ENCODE measurements around the gene COQ2. TPM values are rescaled to one million over a fixed set of nuclear protein-coding genes. Genes with fewer than 3 reads are reported as not detected.

Gene COQ2
- total RNA-seq, 2 experiments from 2014 or later = 20.3 to 20.7 TPM

GRCh38 chr4:83261307-83261706 is 23.3 kb downstream of the COQ2 start:
- Mint-ChIP-seq H3K27ac (no peak overlapping the region), H3K36me3 (ENCODE audit: low read depth) (peaks cover 36% of the 10 kb centered on the region), H3K4me1 (peaks cover 5% of the 10 kb centered on the region), H3K4me3 (no peak overlapping the region), H3K27me3 (no peaks in the 10 kb centered on the region), H3K9me3 (no peaks in the 10 kb centered on the region)
- ChIA-PET CTCF (interaction anchor here (1.0 to 4.7 kb wide), 19 partner anchors 8 to 226 kb away, joined by 4 to 56 read pairs (median 6); partner anchors contain the start of genes COPS4, COQ2 and PLAC8), POLR2A (no interaction called here)
- DNase-seq = no peak

DNA sequence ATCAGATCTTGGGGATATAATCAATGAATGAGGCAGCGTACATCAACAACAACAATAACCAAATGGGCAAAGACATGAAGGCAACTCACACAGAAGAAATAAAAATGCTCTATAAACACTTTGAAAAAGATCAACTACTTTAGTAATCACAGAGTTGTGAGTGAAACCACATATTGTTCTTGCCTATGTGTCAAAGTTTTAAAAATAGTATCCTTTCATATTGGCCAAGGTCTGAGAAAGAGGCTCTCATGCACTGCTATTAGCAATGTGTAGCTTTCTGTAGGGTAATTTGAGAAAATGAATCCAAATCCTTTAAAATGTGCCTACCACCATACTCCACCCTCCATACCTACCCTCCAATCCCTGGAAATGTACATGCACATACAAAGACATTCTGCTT is 25.0 kb downstream of the COQ2 start:
- Mint-ChIP-seq H3K27ac (no peak overlapping the region), H3K4me1 (peaks cover 5% of the 10 kb centered on the region), H3K9me3 (no peaks in the 10 kb centered on the region), H3K36me3 (ENCODE audit: low read depth) (peaks cover 33% of the 10 kb centered on the region), H3K27me3 (no peaks in the 10 kb centered on the region), H3K4me3 (no peak overlapping the region)
- DNase-seq = no peak
- CTCF ChIA-PET = interaction anchor here (0.8 to 4.7 kb wide), 11 partner anchors 9 to 538 kb away, joined by 3 to 56 read pairs (median 9); partner anchors contain the start of genes COQ2 and PLAC8
- POLR2A ChIA-PET = no interaction called here

DNA sequence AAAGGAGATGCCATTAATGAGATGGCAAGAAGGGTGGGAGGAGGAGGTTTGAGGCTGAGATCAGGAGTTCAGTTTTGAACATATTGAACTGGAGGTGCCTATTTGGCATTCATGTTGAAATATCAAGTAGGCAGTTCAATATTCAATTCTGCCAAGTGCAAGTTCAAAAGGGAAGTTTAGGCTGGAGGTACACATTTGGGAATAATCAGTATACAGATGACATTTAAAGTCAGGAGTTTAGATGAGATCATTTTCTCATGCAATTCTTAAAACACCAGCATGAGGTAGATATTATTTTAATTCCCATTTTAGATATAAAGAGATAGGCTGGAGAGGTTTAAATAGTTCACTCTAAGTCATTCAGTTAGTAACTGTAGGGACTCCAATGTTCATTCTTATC is 26.1 kb downstream of the COQ2 start:
- DNase-seq = no peak
- H3K36me3 Mint-ChIP-seq (ENCODE audit: low read depth) = peaks cover 30% of the 10 kb centered on the region
- peaks cover 5% of the 10 kb centered on the region for H3K4me1 Mint-ChIP-seq
- ChIA-PET POLR2A (no interaction called here), CTCF (interaction anchor here (4.7 kb wide), 1 partner anchor 183 kb away, joined by 56 read pairs; no protein-coding TSS in a partner anchor)
- no peak overlapping the region for H3K4me3 Mint-ChIP-seq
- H3K27ac Mint-ChIP-seq = no peak overlapping the region
- no peaks in the 10 kb centered on the region for H3K27me3 Mint-ChIP-seq
- H3K9me3 Mint-ChIP-seq = no peaks in the 10 kb centered on the region

DNA sequence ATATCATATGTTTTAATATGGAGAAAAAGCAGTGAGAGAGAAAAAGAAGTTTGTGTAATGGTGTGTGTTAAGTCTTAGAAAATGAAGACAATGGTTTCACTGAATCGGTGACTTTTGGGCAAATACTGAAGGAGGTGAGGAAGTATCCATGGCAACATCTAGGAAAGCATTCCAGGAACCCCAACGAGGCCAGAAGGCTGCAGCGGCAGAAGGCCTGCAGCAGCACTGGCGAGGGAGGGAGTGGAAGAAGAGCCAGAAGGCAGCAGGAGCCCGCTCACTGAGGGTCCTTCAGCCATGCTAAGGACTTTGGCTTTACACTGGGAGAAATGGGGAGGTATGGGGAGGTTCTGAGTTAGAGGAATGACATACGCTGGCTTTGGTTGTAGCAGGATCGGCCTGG is 26.8 kb downstream of the COQ2 start:
- POLR2A ChIA-PET = no interaction called here
- Mint-ChIP-seq H3K27ac (no peak overlapping the region), H3K9me3 (no peaks in the 10 kb centered on the region), H3K36me3 (ENCODE audit: low read depth) (peaks cover 25% of the 10 kb centered on the region), H3K4me3 (no peak overlapping the region), H3K27me3 (peaks cover 3% of the 10 kb centered on the region), H3K4me1 (peaks cover 10% of the 10 kb centered on the region)
- no peak for DNase-seq
- CTCF ChIA-PET = interaction anchor here (0.6 kb wide), 1 partner anchor 241 kb away, joined by 3 read pairs; no protein-coding TSS in a partner anchor

DNA sequence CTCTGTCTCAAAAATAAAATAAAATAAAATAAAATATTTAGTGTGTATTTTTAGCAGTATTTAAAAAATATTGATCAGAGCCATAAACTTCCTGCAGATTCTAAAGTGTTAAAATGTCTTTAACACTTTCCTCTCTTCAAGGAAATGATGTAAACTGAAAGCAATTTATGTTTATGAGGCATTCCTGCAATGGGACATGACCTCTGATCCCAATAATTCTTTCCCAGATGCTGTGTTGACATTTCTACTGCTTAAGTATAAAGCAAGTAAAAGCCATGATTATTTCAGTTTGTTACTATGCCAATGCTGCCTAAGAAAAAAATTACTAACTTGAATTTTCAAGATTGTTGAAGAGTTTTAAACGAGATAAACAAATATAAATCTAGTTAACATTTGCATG is 29.0 kb downstream of the COQ2 start:
- H3K27me3 Mint-ChIP-seq = peaks cover 16% of the 10 kb centered on the region

DNA sequence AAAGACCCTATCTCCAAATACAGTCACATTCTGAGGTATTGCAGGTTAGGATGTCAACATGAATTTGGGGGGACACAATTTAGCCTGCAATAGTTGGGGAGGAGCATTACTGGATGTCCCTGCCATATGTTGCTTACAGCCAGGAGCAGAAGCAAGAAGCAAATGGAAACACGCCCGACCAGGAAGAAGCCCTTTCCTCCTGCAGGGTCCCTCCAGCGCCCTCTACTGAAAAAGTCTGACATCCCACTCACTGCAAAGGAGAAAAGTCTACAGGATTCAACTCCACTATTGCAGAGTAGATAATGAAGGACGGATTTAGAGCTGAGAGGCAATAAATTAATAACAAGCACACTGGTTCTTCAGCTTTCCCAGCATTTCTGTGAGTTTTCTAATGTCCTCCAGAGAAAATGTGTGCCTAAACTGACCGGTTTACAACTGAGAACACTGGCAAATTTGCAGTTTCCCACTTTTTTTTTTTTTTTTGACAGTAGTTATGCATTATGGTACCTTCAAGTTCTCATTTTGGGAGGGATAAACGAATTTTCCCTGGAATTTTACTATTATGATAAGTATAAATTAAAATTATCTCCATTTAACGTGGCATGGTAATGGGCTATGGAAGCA is 31.7 kb downstream of the COQ2 start:
- Mint-ChIP-seq H3K4me1 (peaks cover 21% of the 10 kb centered on the region), H3K27me3 (peaks cover 16% of the 10 kb centered on the region), H3K9me3 (no peaks in the 10 kb centered on the region), H3K36me3 (ENCODE audit: low read depth) (peaks cover 4% of the 10 kb centered on the region), H3K4me3 (no peak overlapping the region), H3K27ac (no peak overlapping the region)
- peak; percentile 77 for DNase-seq
- ChIA-PET CTCF (interaction anchor here (0.6 to 5.4 kb wide), 21 partner anchors 9 to 185 kb away, joined by 3 to 38 read pairs (median 5); partner anchors contain the start of genes COQ2 and PLAC8), POLR2A (interaction anchor here (1.5 to 3.2 kb wide), 3 partner anchors 17 to 140 kb away, joined by 6 to 16 read pairs (median 13); no protein-coding TSS in a partner anchor)

More for the DNA sequence above, 29.0 kb downstream of the COQ2 start:
- POLR2A ChIA-PET = no interaction called here
- CTCF ChIA-PET = interaction anchor here (1.3 to 5.4 kb wide), 3 partner anchors 19 to 181 kb away, joined by 3 to 38 read pairs (median 5); no protein-coding TSS in a partner anchor
- no peaks in the 10 kb centered on the region for H3K9me3 Mint-ChIP-seq
- peaks cover 24% of the 10 kb centered on the region for H3K4me1 Mint-ChIP-seq
- DNase-seq = no peak
- no peak overlapping the region for H3K4me3 Mint-ChIP-seq
- no peak overlapping the region for H3K27ac Mint-ChIP-seq
- H3K36me3 Mint-ChIP-seq (ENCODE audit: low read depth) = peaks cover 11% of the 10 kb centered on the region

GRCh38 chr4:83251447-83251830 is 33.2 kb downstream of the COQ2 start:
- no peak for DNase-seq
- H3K4me3 Mint-ChIP-seq = no peak overlapping the region
- peaks cover 25% of the 10 kb centered on the region for H3K27me3 Mint-ChIP-seq
- no peaks in the 10 kb centered on the region for H3K9me3 Mint-ChIP-seq
- ChIA-PET POLR2A (interaction anchor here (0.6 to 3.2 kb wide), 7 partner anchors 15 to 238 kb away, joined by 3 to 16 read pairs (median 5); partner anchors contain the start of genes COQ2 and PLAC8), CTCF (interaction anchor here (0.7 to 5.4 kb wide), 20 partner anchors 9 to 209 kb away, joined by 3 to 38 read pairs (median 6); partner anchors contain the start of genes COQ2 and PLAC8)
- H3K4me1 Mint-ChIP-seq = peaks cover 21% of the 10 kb centered on the region
- H3K27ac Mint-ChIP-seq = no peak overlapping the region
- H3K36me3 Mint-ChIP-seq (ENCODE audit: low read depth) = peaks cover 1% of the 10 kb centered on the region

DNA sequence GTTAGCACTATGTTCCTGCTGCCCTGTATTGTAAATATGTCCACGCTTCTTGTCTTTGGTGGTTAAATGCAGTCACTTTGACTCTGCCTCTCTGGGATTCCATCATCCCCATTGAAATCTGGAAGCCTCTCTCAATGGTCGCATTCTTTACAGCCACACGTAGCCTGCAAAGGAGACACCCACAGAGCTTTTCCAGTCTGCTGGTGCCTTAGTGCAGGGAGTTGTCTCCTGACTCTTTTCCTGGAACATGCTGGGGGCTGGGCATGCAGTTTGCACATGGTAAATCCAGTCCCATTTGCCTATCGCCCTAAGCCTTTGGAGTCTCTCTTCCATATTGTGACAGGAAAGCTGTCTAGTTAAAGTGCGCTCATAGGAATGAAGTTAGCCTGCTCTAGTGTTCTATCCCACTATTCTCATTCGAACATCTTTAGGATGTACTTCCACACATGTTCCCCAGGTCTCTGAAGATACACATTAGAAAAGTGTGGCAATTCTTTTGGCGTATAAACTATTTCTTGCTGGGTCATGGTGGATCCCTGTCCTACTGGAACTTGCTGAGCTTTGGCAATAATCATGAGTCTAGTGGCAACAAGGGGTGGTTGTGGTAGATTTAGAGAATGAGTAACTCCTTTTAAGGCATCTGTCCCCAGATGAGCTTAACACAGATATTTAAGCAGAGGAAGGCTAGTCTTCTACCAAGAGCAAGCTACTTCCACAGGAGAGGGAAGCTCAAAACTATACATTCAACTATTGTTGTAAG is 33.7 kb downstream of the COQ2 start:
- Mint-ChIP-seq H3K4me3 (no peak overlapping the region), H3K27ac (no peak overlapping the region), H3K4me1 (peaks cover 23% of the 10 kb centered on the region), H3K9me3 (no peaks in the 10 kb centered on the region), H3K36me3 (ENCODE audit: low read depth) (peaks cover 5% of the 10 kb centered on the region), H3K27me3 (peaks cover 30% of the 10 kb centered on the region)
- POLR2A ChIA-PET = interaction anchor here (0.6 to 3.2 kb wide), 7 partner anchors 15 to 238 kb away, joined by 3 to 16 read pairs (median 5); partner anchors contain the start of genes COQ2 and PLAC8
- no peak for DNase-seq
- CTCF ChIA-PET = interaction anchor here (0.7 to 5.4 kb wide), 20 partner anchors 9 to 208 kb away, joined by 3 to 38 read pairs (median 6); partner anchors contain the start of genes COQ2 and PLAC8

GRCh38 chr4:83248486-83248885 is 36.1 kb downstream of the COQ2 start:
- Mint-ChIP-seq H3K27me3 (peaks cover 54% of the 10 kb centered on the region), H3K4me3 (no peak overlapping the region), H3K4me1 (peaks cover 23% of the 10 kb centered on the region), H3K36me3 (ENCODE audit: low read depth) (peaks cover 26% of the 10 kb centered on the region), H3K9me3 (peaks cover 8% of the 10 kb centered on the region), H3K27ac (no peak overlapping the region)
- DNase-seq = no peak
- ChIA-PET CTCF (no interaction called here), POLR2A (interaction anchor here (1.3 to 1.5 kb wide), 2 partner anchors 12 to 36 kb away, joined by 3 read pairs; partner anchors contain the start of gene COQ2)

DNA sequence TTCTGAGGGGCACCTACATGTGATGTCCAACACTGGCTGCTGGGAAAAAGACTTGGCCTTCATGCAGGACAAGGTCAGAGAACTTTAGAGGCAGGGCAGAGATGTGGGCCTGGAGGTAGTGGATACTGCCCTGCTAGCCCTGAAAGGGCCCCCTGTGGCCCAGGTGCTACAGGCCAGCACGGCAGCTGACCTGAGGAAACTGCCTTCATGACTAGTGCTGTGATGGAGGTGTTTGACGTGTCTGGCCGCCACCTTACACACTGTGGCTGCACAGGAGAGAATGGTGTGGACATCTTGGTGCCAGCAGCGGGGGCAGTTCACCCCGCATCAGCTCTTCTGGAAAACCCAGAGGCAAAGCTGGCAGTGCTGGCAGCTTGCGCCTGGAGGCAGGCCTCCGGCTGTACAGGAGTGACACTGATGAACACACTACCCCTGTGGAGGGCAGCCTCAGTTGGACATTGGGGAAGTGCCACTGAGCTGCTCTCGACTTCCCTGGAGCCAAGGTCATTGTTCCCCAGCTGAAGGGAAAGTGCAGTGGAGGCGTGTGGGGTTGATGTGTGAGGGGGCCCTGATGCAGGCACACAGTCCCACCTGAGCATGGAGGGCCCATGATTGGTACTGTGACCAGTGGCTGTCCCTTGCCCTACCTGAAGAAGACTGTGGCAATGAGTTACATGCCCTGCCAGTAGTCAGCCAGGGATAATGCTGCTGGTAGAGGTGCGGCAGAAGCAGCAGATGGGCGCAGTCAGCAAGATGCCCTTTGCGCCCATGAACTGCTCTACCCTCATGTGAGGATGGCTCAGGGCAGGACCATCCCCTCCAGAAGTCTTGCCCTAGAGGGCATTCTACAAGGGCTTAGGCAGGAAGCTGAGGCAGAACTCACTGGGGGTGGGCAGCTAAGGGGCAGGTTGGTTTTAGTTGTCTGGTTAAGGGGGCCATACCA is 36.9 kb downstream of the COQ2 start:
- H3K36me3 Mint-ChIP-seq (ENCODE audit: low read depth) = peaks cover 30% of the 10 kb centered on the region
- H3K4me1 Mint-ChIP-seq = peaks cover 16% of the 10 kb centered on the region
- peaks cover 8% of the 10 kb centered on the region for H3K9me3 Mint-ChIP-seq
- no peak for DNase-seq
- H3K27ac Mint-ChIP-seq = no peak overlapping the region
- no peak overlapping the region for H3K4me3 Mint-ChIP-seq
- CTCF ChIA-PET = interaction anchor here (1.0 kb wide), 1 partner anchor 137 kb away, joined by 4 read pairs; no protein-coding TSS in a partner anchor
- POLR2A ChIA-PET = interaction anchor here (1.3 to 1.5 kb wide), 2 partner anchors 12 to 37 kb away, joined by 3 read pairs; partner anchors contain the start of gene COQ2
- H3K27me3 Mint-ChIP-seq = peaks cover 58% of the 10 kb centered on the region

DNA sequence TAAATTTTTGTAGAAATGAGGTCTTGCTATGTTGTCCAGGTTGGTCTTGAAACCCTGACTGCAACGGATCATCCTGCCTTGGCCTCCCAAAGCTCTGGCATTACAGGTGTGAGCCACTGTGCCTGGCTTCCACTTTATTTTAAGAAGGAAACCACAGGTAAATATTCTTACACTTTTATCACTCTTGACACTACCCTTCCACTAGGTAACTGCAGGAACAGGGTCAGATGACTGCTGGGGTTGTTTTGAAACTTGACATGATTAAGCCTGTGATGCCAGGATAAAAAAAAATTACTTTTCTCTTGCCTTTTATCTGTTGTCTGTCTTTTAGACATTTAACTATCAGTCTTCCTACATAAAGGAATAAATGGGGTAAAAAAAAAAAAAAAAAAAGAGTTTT is 43.5 kb downstream of the COQ2 start:
- Mint-ChIP-seq H3K4me1 (peaks cover 19% of the 10 kb centered on the region), H3K9me3 (peaks cover 8% of the 10 kb centered on the region), H3K4me3 (no peak overlapping the region), H3K27ac (no peak overlapping the region), H3K27me3 (peaks cover 88% of the 10 kb centered on the region), H3K36me3 (ENCODE audit: low read depth) (peaks cover 46% of the 10 kb centered on the region)
- no peak for DNase-seq
- CTCF ChIA-PET = no interaction called here
- POLR2A ChIA-PET = no interaction called here

GRCh38 chr4:83240379-83240875 is 44.2 kb downstream of the COQ2 start:
- Mint-ChIP-seq H3K27me3 (peaks cover 88% of the 10 kb centered on the region), H3K27ac (no peak overlapping the region), H3K36me3 (ENCODE audit: low read depth) (peaks cover 48% of the 10 kb centered on the region), H3K9me3 (peaks cover 8% of the 10 kb centered on the region), H3K4me3 (no peak overlapping the region), H3K4me1 (peaks cover 22% of the 10 kb centered on the region)
- POLR2A ChIA-PET = no interaction called here
- no peak for DNase-seq
- CTCF ChIA-PET = no interaction called here
